ENCODE data around the gene PXYLP1.

Gene PXYLP1

GRCh38 chr3:141262308-141262705, 30.7 kb downstream of the PXYLP1 start:
- H2BK5ac ChIP-seq (ENCODE audit: low read depth, low read length, poor library complexity): no peak overlapping the region
- no peak for DNase-seq
- no peaks in the 10 kb centered on the region for H3K4me1 ChIP-seq (ENCODE audit: control insufficient read depth in 1 of 2, insufficient read depth in 2 of 2, low read length in 2 of 2)
- H3K9me3 ChIP-seq (ENCODE audit: insufficient read depth, low read depth, low read length): no peaks in the 10 kb centered on the region
- H2BK120ac ChIP-seq (ENCODE audit: insufficient read depth, low read length, poor library complexity): no peak overlapping the region
- H4K12ac ChIP-seq (ENCODE audit: low read depth, low read length): no peak overlapping the region
- no peak overlapping the region for H2AFZ ChIP-seq (ENCODE audit: insufficient read depth, low read length, poor library complexity)
- H3K4ac ChIP-seq (ENCODE audit: low read depth, low read length): no peak overlapping the region
- no peaks in the 10 kb centered on the region for H3K79me1 ChIP-seq (ENCODE audit: low read length)
- no peak overlapping the region for H2BK12ac ChIP-seq (ENCODE audit: low read length)
- H2AK5ac ChIP-seq (ENCODE audit: low read length): no peak overlapping the region
- no peaks in the 10 kb centered on the region for H3K79me2 ChIP-seq (ENCODE audit: control insufficient read depth, insufficient read depth, low read length, poor library complexity)
- no peak overlapping the region for H3K18ac ChIP-seq (ENCODE audit: low read length)
- H3K9ac ChIP-seq (ENCODE audit: low read length): no peak overlapping the region
- H4K91ac ChIP-seq (ENCODE audit: low read depth, low read length): no peak overlapping the region
- no peak overlapping the region for H3K14ac ChIP-seq (ENCODE audit: low read length)
- no peak overlapping the region for H3K4me2 ChIP-seq (ENCODE audit: low read length)
- no peak overlapping the region for H3K4me3 ChIP-seq (ENCODE audit: low read depth, low read length)
- no peaks in the 10 kb centered on the region for H3K27me3 ChIP-seq (ENCODE audit: insufficient read depth, low read length)
- no peaks in the 10 kb centered on the region for H3K36me3 ChIP-seq (ENCODE audit: control insufficient read depth in 1 of 2, insufficient read depth in 2 of 2, low read length in 2 of 2)
- H3K23ac ChIP-seq (ENCODE audit: low read length): no peak overlapping the region
- H4K8ac ChIP-seq (ENCODE audit: low read depth, low read length): no peak overlapping the region
- H3K27ac ChIP-seq (ENCODE audit: low read depth, low read length): no peak overlapping the region
- no CpG with 5 or more reads among the region's 4 CpGs for WGBS (ENCODE audit: extremely low coverage, insufficient coverage, insufficient read length)

GRCh38 chr3:141266186-141266585, 34.6 kb downstream of the PXYLP1 start:
- Histone ChIP-seq H3K9ac (ENCODE audit: low read length) (no peak overlapping the region), H2BK120ac (ENCODE audit: insufficient read depth, low read length, poor library complexity) (no peak overlapping the region), H3K27ac (ENCODE audit: low read depth, low read length) (no peak overlapping the region), H2AK5ac (ENCODE audit: low read length) (no peak overlapping the region), H3K9me3 (ENCODE audit: insufficient read depth, low read depth, low read length) (peaks cover 3% of the 10 kb centered on the region), H3K27me3 (ENCODE audit: insufficient read depth, low read length) (no peaks in the 10 kb centered on the region), H4K91ac (ENCODE audit: low read depth, low read length) (no peak overlapping the region), H3K4ac (ENCODE audit: low read depth, low read length) (no peak overlapping the region), H3K4me2 (ENCODE audit: low read length) (no peak overlapping the region), H3K79me1 (ENCODE audit: low read length) (no peaks in the 10 kb centered on the region), H4K12ac (ENCODE audit: low read depth, low read length) (no peak overlapping the region), H3K79me2 (ENCODE audit: control insufficient read depth, insufficient read depth, low read length, poor library complexity) (no peaks in the 10 kb centered on the region), H3K4me1 (ENCODE audit: control insufficient read depth in 1 of 2, insufficient read depth in 2 of 2, low read length in 2 of 2) (no peaks in the 10 kb centered on the region), H2BK5ac (ENCODE audit: low read depth, low read length, poor library complexity) (no peak overlapping the region), H3K36me3 (ENCODE audit: control insufficient read depth in 1 of 2, insufficient read depth in 2 of 2, low read length in 2 of 2) (no peaks in the 10 kb centered on the region), H2BK12ac (ENCODE audit: low read length) (no peak overlapping the region), H3K18ac (ENCODE audit: low read length) (no peak overlapping the region), H4K8ac (ENCODE audit: low read depth, low read length) (no peak overlapping the region), H2AFZ (ENCODE audit: insufficient read depth, low read length, poor library complexity) (no peak overlapping the region), H3K4me3 (ENCODE audit: low read depth, low read length) (no peak overlapping the region), H3K23ac (ENCODE audit: low read length) (no peak overlapping the region), H3K14ac (ENCODE audit: low read length) (no peak overlapping the region)
- no CpG with 5 or more reads among the region's 9 CpGs for WGBS (ENCODE audit: extremely low coverage, insufficient coverage, insufficient read length)
- DNase-seq: no peak

- Histone ChIP-seq H3K14ac (ENCODE audit: low read length) (no peak overlapping the region), H2BK120ac (ENCODE audit: insufficient read depth, low read length, poor library complexity) (no peak overlapping the region), H3K4me1 (ENCODE audit: control insufficient read depth in 1 of 2, insufficient read depth in 2 of 2, low read length in 2 of 2) (no peaks in the 10 kb centered on the region), H3K9me3 (ENCODE audit: insufficient read depth, low read depth, low read length) (peaks cover 3% of the 10 kb centered on the region), H3K79me2 (ENCODE audit: control insufficient read depth, insufficient read depth, low read length, poor library complexity) (no peaks in the 10 kb centered on the region), H2AFZ (ENCODE audit: insufficient read depth, low read length, poor library complexity) (no peak overlapping the region), H4K91ac (ENCODE audit: low read depth, low read length) (no peak overlapping the region), H4K12ac (ENCODE audit: low read depth, low read length) (no peak overlapping the region), H4K8ac (ENCODE audit: low read depth, low read length) (no peak overlapping the region), H3K4me3 (ENCODE audit: low read depth, low read length) (no peak overlapping the region), H3K27me3 (ENCODE audit: insufficient read depth, low read length) (no peaks in the 10 kb centered on the region), H3K27ac (ENCODE audit: low read depth, low read length) (no peak overlapping the region), H3K4ac (ENCODE audit: low read depth, low read length) (no peak overlapping the region), H3K9ac (ENCODE audit: low read length) (no peak overlapping the region), H2BK12ac (ENCODE audit: low read length) (no peak overlapping the region), H3K36me3 (ENCODE audit: control insufficient read depth in 1 of 2, insufficient read depth in 2 of 2, low read length in 2 of 2) (no peaks in the 10 kb centered on the region), H3K4me2 (ENCODE audit: low read length) (no peak overlapping the region), H3K23ac (ENCODE audit: low read length) (no peak overlapping the region), H2AK5ac (ENCODE audit: low read length) (no peak overlapping the region), H2BK5ac (ENCODE audit: low read depth, low read length, poor library complexity) (no peak overlapping the region), H3K79me1 (ENCODE audit: low read length) (no peaks in the 10 kb centered on the region), H3K18ac (ENCODE audit: low read length) (no peak overlapping the region)
- DNase-seq: no peak
- no CpG with 5 or more reads among the region's 13 CpGs for WGBS (ENCODE audit: extremely low coverage, insufficient coverage, insufficient read length)
Observed at GRCh38 chr3:141266797-141267555, 35.4 kb downstream of the PXYLP1 start.

- Histone ChIP-seq H3K36me3 (ENCODE audit: control insufficient read depth in 1 of 2, insufficient read depth in 2 of 2, low read length in 2 of 2) (no peaks in the 10 kb centered on the region), H4K12ac (ENCODE audit: low read depth, low read length) (no peak overlapping the region), H3K79me1 (ENCODE audit: low read length) (no peaks in the 10 kb centered on the region), H3K79me2 (ENCODE audit: control insufficient read depth, insufficient read depth, low read length, poor library complexity) (no peaks in the 10 kb centered on the region), H3K23ac (ENCODE audit: low read length) (no peak overlapping the region), H3K27me3 (ENCODE audit: insufficient read depth, low read length) (no peaks in the 10 kb centered on the region), H3K18ac (ENCODE audit: low read length) (no peak overlapping the region), H3K9me3 (ENCODE audit: insufficient read depth, low read depth, low read length) (peaks cover 3% of the 10 kb centered on the region), H2BK5ac (ENCODE audit: low read depth, low read length, poor library complexity) (no peak overlapping the region), H2AFZ (ENCODE audit: insufficient read depth, low read length, poor library complexity) (no peak overlapping the region), H3K9ac (ENCODE audit: low read length) (no peak overlapping the region), H4K8ac (ENCODE audit: low read depth, low read length) (no peak overlapping the region), H3K27ac (ENCODE audit: low read depth, low read length) (no peak overlapping the region), H3K4me3 (ENCODE audit: low read depth, low read length) (no peak overlapping the region), H2BK120ac (ENCODE audit: insufficient read depth, low read length, poor library complexity) (no peak overlapping the region), H3K4ac (ENCODE audit: low read depth, low read length) (no peak overlapping the region), H2AK5ac (ENCODE audit: low read length) (no peak overlapping the region), H2BK12ac (ENCODE audit: low read length) (no peak overlapping the region), H3K14ac (ENCODE audit: low read length) (no peak overlapping the region), H4K91ac (ENCODE audit: low read depth, low read length) (no peak overlapping the region), H3K4me1 (ENCODE audit: control insufficient read depth in 1 of 2, insufficient read depth in 2 of 2, low read length in 2 of 2) (no peaks in the 10 kb centered on the region), H3K4me2 (ENCODE audit: low read length) (no peak overlapping the region)
- no peak for DNase-seq
Observed at GRCh38 chr3:141267629-141268028, 36.0 kb downstream of the PXYLP1 start.

Measured in trophoblast cell (in vitro differentiated cells and primary cell).